Measurements from ENCODE around the gene RELT. TPM values are rescaled to one million over a fixed set of nuclear protein-coding genes. Genes with fewer than 3 reads are reported as not detected.

The RELT gene
- total and polyA plus RNA-seq, 2 donors (not counting 1 experiment from before 2014, with no cell fraction given) = 71.6 to 92.4 TPM

DNA sequence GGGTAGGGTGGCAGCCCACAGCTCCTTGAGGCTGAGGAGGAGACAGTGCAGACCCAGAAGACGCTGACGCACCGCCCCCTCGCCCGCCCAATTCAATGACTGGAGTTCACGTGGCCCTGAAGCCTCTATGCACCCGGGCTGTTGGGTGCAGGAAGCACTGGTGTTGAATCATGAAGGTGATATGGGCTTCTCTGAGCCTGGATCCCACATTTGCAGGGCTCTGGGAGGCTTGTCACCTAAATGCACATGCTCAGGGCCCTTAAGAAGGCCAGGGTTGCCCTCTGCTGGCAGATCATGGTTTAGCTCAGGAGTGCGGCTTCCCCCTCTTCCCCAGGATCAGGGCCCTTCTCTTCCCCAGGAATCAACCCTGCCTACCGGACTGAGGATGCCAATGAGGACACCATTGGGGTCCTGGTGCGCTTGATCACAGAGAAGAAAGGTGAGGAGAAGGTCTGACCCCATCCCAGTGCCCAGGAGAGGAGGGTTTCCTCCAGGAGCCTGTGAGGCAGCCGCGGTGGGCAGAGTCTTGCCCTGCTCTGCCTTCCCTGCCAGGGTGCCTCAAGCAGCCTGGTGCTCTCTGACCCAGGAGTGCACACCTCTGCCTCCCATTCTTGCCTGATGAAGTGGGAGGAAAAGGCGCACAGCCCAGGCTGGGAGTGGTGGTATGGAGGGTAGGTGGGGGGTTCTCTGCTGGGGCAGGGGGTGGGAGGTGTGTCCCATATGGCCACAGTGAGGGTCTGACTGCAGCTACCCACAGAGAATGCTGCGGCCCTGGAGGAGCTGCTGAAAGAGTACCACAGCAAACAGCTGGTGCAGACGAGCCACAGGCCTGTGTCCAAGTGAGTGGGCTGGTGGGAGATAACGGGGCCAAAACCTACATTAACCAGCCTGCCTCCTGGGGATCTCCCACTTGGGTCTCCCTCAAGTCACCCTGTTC is 17.5 kb downstream of the RELT start:
- Histone ChIP-seq H3K36me3 (replicated peaks in 1 of 2; ENCODE audit: control extremely low read depth in 1 of 2, control insufficient read depth in 1 of 2, extremely low read depth in 1 of 2, insufficient read depth in 2 of 2, low read length in 1 of 2) (peaks cover 0 to 89% of the 10 kb centered on the region in 2 experiments), H3K9ac (ENCODE audit: low read length) (no peak overlapping the region), H4K20me1 (ENCODE audit: control insufficient read depth, insufficient read depth, low read length, poor library complexity, severe bottlenecking) (peaks cover 75% of the 10 kb centered on the region), H3K27ac (ENCODE audit: low read length in 2 of 2) (peak overlapping the region in 1 of 2 donors; percentile 61), H3K4me3 (ENCODE audit: control extremely low read depth in 1 of 5, extremely low read depth in 1 of 5, insufficient read depth in 1 of 5, low read depth in 2 of 5, low read length in 4 of 5) (no peak overlapping the region), H3K4me1 (ENCODE audit: control insufficient read depth in 2 of 2, insufficient read depth in 2 of 2, low read length in 2 of 2) (peaks cover 19 to 35% of the 10 kb centered on the region in 2 donors), H3K9me3 (ENCODE audit: control extremely low read depth in 1 of 3, control insufficient read depth in 2 of 3, insufficient read depth in 1 of 3, low read length in 2 of 3) (no peaks in the 10 kb centered on the region), H3K79me2 (ENCODE audit: control insufficient read depth, insufficient read depth, low read length) (peaks cover 52% of the 10 kb centered on the region), H3K4me2 (replicated peaks; ENCODE audit: low read depth, low read length, poor library complexity, severe bottlenecking) (no peak overlapping the region), H3K27me3 (replicated peaks in 1 of 4; ENCODE audit: control extremely low read depth in 1 of 4, control insufficient read depth in 3 of 4, insufficient read depth in 4 of 4, low read length in 3 of 4) (no peaks in the 10 kb centered on the region), H2AFZ (ENCODE audit: insufficient read depth, low read depth, low read length, poor library complexity, severe bottlenecking) (no peak overlapping the region)
- Mint-ChIP-seq H3K27ac (peak overlapping the region; percentile 74), H3K4me1 (peaks cover 30% of the 10 kb centered on the region), H3K27me3 (no peaks in the 10 kb centered on the region), H3K9me3 (ENCODE audit: insufficient read depth) (no peaks in the 10 kb centered on the region), H3K4me3 (no peak overlapping the region)
- ChIA-PET POLR2A (interaction anchor here (0.6 to 1.5 kb wide), 5 partner anchors 9 to 205 kb away, joined by 3 to 11 read pairs (median 5); no protein-coding TSS in a partner anchor), CTCF (interaction anchor here (0.7 to 13.9 kb wide), 22 partner anchors 9 to 267 kb away, joined by 3 to 352 read pairs (median 4); partner anchors contain the start of genes ARHGEF17, FAM168A and RELT)
- ATAC-seq (ENCODE audit: low read depth) (peak; percentile 77), DNase-seq (peak; percentile 82)
- intact Hi-C loops (cut with micrococcal nuclease) = loop anchor here (1.0 kb wide), 4 partner anchors 10 to 86 kb away; partner anchors contain the start of gene RELT
- 90% methylated on average over 13 of the region's 16 CpGs for WGBS (ENCODE audit: insufficient coverage)
- TF ChIP-seq, protein P1, sequence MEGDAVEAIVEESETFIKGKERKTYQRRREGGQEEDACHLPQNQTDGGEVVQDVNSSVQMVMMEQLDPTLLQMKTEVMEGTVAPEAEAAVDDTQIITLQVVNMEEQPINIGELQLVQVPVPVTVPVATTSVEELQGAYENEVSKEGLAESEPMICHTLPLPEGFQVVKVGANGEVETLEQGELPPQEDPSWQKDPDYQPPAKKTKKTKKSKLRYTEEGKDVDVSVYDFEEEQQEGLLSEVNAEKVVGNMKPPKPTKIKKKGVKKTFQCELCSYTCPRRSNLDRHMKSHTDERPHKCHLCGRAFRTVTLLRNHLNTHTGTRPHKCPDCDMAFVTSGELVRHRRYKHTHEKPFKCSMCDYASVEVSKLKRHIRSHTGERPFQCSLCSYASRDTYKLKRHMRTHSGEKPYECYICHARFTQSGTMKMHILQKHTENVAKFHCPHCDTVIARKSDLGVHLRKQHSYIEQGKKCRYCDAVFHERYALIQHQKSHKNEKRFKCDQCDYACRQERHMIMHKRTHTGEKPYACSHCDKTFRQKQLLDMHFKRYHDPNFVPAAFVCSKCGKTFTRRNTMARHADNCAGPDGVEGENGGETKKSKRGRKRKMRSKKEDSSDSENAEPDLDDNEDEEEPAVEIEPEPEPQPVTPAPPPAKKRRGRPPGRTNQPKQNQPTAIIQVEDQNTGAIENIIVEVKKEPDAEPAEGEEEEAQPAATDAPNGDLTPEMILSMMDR (IDR thresholded peaks at IDR 0.05) = peak; percentile 78
- no peak for TF ChIP-seq EZH2 (IDR thresholded peaks at IDR 0.05; ENCODE audit: borderline replicate concordance, insufficient read depth, low read depth, low read length, poor library complexity, severe bottlenecking)
